Breast epithelium (tissue), 3 donors: ENCODE results near the gene SLCO4A1.
"Not testable (repeated sequence)": the region's sequence is repeated elsewhere in the genome, so short reads cannot be mapped to it uniquely, and the experiment has no call there.

ENCODE experiments used
- CTCF ChIP-seq, 3 donors: fragments of 450-650 bp; IDR thresholded peaks; one replicate each; pipeline ENCODE4 v1.5.1; 2016 to 2017; ENCODE audit warnings: antibody characterized with exemption in 3 of 3, mild to moderate bottlenecking in 3 of 3, moderate library complexity in 3 of 3
- POLR2A ChIP-seq: fragments of 450-650 bp; IDR thresholded peaks from one replicate; pipeline ENCODE4 v1.6.1; 2016; ENCODE audit warnings: antibody characterized with exemption, mild to moderate bottlenecking, moderate library complexity
- POLR2AphosphoS5 ChIP-seq, 3 donors: sonication (generic); formaldehyde crosslinking; IDR thresholded peaks; one replicate each; pipeline ENCODE4 v1.6.1; 2017; ENCODE audit warnings: antibody characterized with exemption in 3 of 3

GRCh38 chr20:62683660-62684322, 41.5 kb downstream of the SLCO4A1 start:
- not testable (repeated sequence) for TF ChIP-seq CTCF (IDR thresholded peaks at IDR 0.05); POLR2A; POLR2AphosphoS5 (IDR thresholded peaks at IDR 0.05)
